ENCODE data around the gene SYCN. TPM values are rescaled to one million over a fixed set of nuclear protein-coding genes. Genes with fewer than 3 reads are reported as not detected.
A peak's percentile ranks its signal among the peaks of the same experiment; 100 is the strongest.

The SYCN gene
- polyA plus RNA-seq, 4 donors, result 2.7 TPM; not detected in 3

GRCh38 chr19:39202998-39203355 lies 1.1 kb downstream of the SYCN start:
- no peaks in the 10 kb centered on the region for H3K36me3 ChIP-seq (ENCODE audit: control insufficient read depth in 3 of 3, insufficient read depth in 2 of 3, low read depth in 1 of 3, low read length in 3 of 3)
- peaks cover 3 to 57% (median 26%) of the 10 kb centered on the region in 3 donors for H3K27me3 ChIP-seq (ENCODE audit: control insufficient read depth in 3 of 3, insufficient read depth in 3 of 3, low read length in 3 of 3)
- no peak overlapping the region for H3K27ac ChIP-seq (ENCODE audit: low read depth in 1 of 3, low read length in 2 of 3)
- no peak overlapping the region for H3K4me3 ChIP-seq (ENCODE audit: low read depth in 1 of 3, low read length in 3 of 3)
- WGBS, 3 donors, result 83 to 94% (median 86%) methylated on average over 1 of the region's 1 CpG
- FAIRE-seq (no peak), DNase-seq (no peak)
- H3K4me1 ChIP-seq (ENCODE audit: control insufficient read depth in 3 of 3, insufficient read depth in 2 of 3, low read depth in 1 of 3, low read length in 2 of 3), result peaks cover 0 to 9% (median 0%) of the 10 kb centered on the region in 3 donors
- no peaks in the 10 kb centered on the region for H3K9me3 ChIP-seq (ENCODE audit: control insufficient read depth in 2 of 2, insufficient read depth in 1 of 2, low read depth in 1 of 2, low read length in 1 of 2)

- Histone ChIP-seq H3K4me3 (ENCODE audit: low read depth in 1 of 3, low read length in 3 of 3) (no peak overlapping the region), H3K27ac (ENCODE audit: low read depth in 1 of 3, low read length in 2 of 3) (no peak overlapping the region), H3K36me3 (ENCODE audit: control insufficient read depth in 3 of 3, insufficient read depth in 2 of 3, low read depth in 1 of 3, low read length in 3 of 3) (no peaks in the 10 kb centered on the region), H3K27me3 (ENCODE audit: control insufficient read depth in 3 of 3, insufficient read depth in 3 of 3, low read length in 3 of 3) (peaks cover 3 to 79% (median 42%) of the 10 kb centered on the region in 3 donors), H3K9me3 (ENCODE audit: control insufficient read depth in 2 of 2, insufficient read depth in 1 of 2, low read depth in 1 of 2, low read length in 1 of 2) (no peaks in the 10 kb centered on the region), H3K4me1 (ENCODE audit: control insufficient read depth in 3 of 3, insufficient read depth in 2 of 3, low read depth in 1 of 3, low read length in 2 of 3) (peaks cover 0 to 16% (median 0%) of the 10 kb centered on the region in 3 donors)
- no peak for DNase-seq
- no peak for FAIRE-seq
- WGBS, 3 donors, result 63 to 82% (median 65%) methylated on average over 3 of the region's 3 CpGs
Measured at GRCh38 chr19:39200803-39201115, 3.3 kb downstream of the SYCN start.

- peaks cover 0 to 16% (median 0%) of the 10 kb centered on the region in 3 donors for H3K4me1 ChIP-seq (ENCODE audit: control insufficient read depth in 3 of 3, insufficient read depth in 2 of 3, low read depth in 1 of 3, low read length in 2 of 3)
- 79 to 83% (median 83%) methylated on average over 29 to 32 of the region's 32 CpGs for WGBS, 3 donors
- DNase-seq (no peak), FAIRE-seq (no peak)
- H3K27ac ChIP-seq (ENCODE audit: low read depth in 1 of 3, low read length in 2 of 3), result no peak overlapping the region
- no peaks in the 10 kb centered on the region for H3K9me3 ChIP-seq (ENCODE audit: control insufficient read depth in 2 of 2, insufficient read depth in 1 of 2, low read depth in 1 of 2, low read length in 1 of 2)
- no peak overlapping the region for H3K4me3 ChIP-seq (ENCODE audit: low read depth in 1 of 3, low read length in 3 of 3)
- no peaks in the 10 kb centered on the region for H3K36me3 ChIP-seq (ENCODE audit: control insufficient read depth in 3 of 3, insufficient read depth in 2 of 3, low read depth in 1 of 3, low read length in 3 of 3)
- peaks cover 3 to 83% (median 43%) of the 10 kb centered on the region in 3 donors for H3K27me3 ChIP-seq (ENCODE audit: control insufficient read depth in 3 of 3, insufficient read depth in 3 of 3, low read length in 3 of 3)
Measured at GRCh38 chr19:39200066-39200802, 3.8 kb downstream of the SYCN start.

GRCh38 chr19:39199025-39199424 lies 5.0 kb downstream of the SYCN start:
- DNase-seq, result no peak
- H3K9me3 ChIP-seq (ENCODE audit: control insufficient read depth in 2 of 2, insufficient read depth in 1 of 2, low read depth in 1 of 2, low read length in 1 of 2), result no peaks in the 10 kb centered on the region
- H3K27ac ChIP-seq (ENCODE audit: low read depth in 1 of 3, low read length in 2 of 3), result no peak overlapping the region
- no peak overlapping the region for H3K4me3 ChIP-seq (ENCODE audit: low read depth in 1 of 3, low read length in 3 of 3)
- no peaks in the 10 kb centered on the region for H3K36me3 ChIP-seq (ENCODE audit: control insufficient read depth in 3 of 3, insufficient read depth in 2 of 3, low read depth in 1 of 3, low read length in 3 of 3)
- peaks cover 0 to 8% (median 0%) of the 10 kb centered on the region in 3 donors for H3K4me1 ChIP-seq (ENCODE audit: control insufficient read depth in 3 of 3, insufficient read depth in 2 of 3, low read depth in 1 of 3, low read length in 2 of 3)
- no peak for FAIRE-seq
- H3K27me3 ChIP-seq (ENCODE audit: control insufficient read depth in 3 of 3, insufficient read depth in 3 of 3, low read length in 3 of 3), result peaks cover 3 to 79% (median 37%) of the 10 kb centered on the region in 3 donors
- 36 to 45% (median 39%) methylated on average over 10 to 11 of the region's 11 CpGs for WGBS, 3 donors

- no peaks in the 10 kb centered on the region for H3K36me3 ChIP-seq (ENCODE audit: control insufficient read depth in 3 of 3, insufficient read depth in 2 of 3, low read depth in 1 of 3, low read length in 3 of 3)
- no peak overlapping the region for H3K27ac ChIP-seq (ENCODE audit: low read depth in 1 of 3, low read length in 2 of 3)
- FAIRE-seq (no peak), DNase-seq (no peak)
- no peaks in the 10 kb centered on the region for H3K9me3 ChIP-seq (ENCODE audit: control insufficient read depth in 2 of 2, insufficient read depth in 1 of 2, low read depth in 1 of 2, low read length in 1 of 2)
- H3K4me1 ChIP-seq (ENCODE audit: control insufficient read depth in 3 of 3, insufficient read depth in 2 of 3, low read depth in 1 of 3, low read length in 2 of 3), result peaks cover 0 to 9% (median 0%) of the 10 kb centered on the region in 3 donors
- WGBS, 3 donors, result 20 to 58% (median 30%) methylated on average over 5 of the region's 5 CpGs
- peaks cover 3 to 66% (median 27%) of the 10 kb centered on the region in 3 donors for H3K27me3 ChIP-seq (ENCODE audit: control insufficient read depth in 3 of 3, insufficient read depth in 3 of 3, low read length in 3 of 3)
- H3K4me3 ChIP-seq (ENCODE audit: low read depth in 1 of 3, low read length in 3 of 3), result no peak overlapping the region
Measured at GRCh38 chr19:39197808-39198207, 6.3 kb downstream of the SYCN start.

GRCh38 chr19:39196860-39197562 lies 7.1 kb downstream of the SYCN start, which contains the start of gene NCCRP1:
Gene NCCRP1 (plus strand): TSS chr19:39196964. CDS start chr19:39196983, 19 bp downstream.
- H3K4me1 ChIP-seq (ENCODE audit: control insufficient read depth in 3 of 3, insufficient read depth in 2 of 3, low read depth in 1 of 3, low read length in 2 of 3), result peaks cover 0 to 9% (median 0%) of the 10 kb centered on the region in 3 donors
- DNase-seq (peak in 1 of 2 donors; percentile 23), FAIRE-seq (no peak)
- 3 to 7% (median 3%) methylated on average over 20 to 51 of the region's 51 CpGs for WGBS, 3 donors
- no peaks in the 10 kb centered on the region for H3K9me3 ChIP-seq (ENCODE audit: control insufficient read depth in 2 of 2, insufficient read depth in 1 of 2, low read depth in 1 of 2, low read length in 1 of 2)
- no peak within 1 kb of the TSS for H3K27ac ChIP-seq (ENCODE audit: low read depth in 1 of 3, low read length in 2 of 3)
- peaks cover 0 to 61% (median 27%) of the 10 kb centered on the region in 3 donors for H3K27me3 ChIP-seq (ENCODE audit: control insufficient read depth in 3 of 3, insufficient read depth in 3 of 3, low read length in 3 of 3)
- peak within 1 kb of the TSS in 1 of 3 donors; percentile 12 for H3K4me3 ChIP-seq (ENCODE audit: low read depth in 1 of 3, low read length in 3 of 3)
- no peaks in the 10 kb centered on the region for H3K36me3 ChIP-seq (ENCODE audit: control insufficient read depth in 3 of 3, insufficient read depth in 2 of 3, low read depth in 1 of 3, low read length in 3 of 3)

GRCh38 chr19:39196320-39196719 lies 7.7 kb downstream of the SYCN start:
- peaks cover 0 to 9% (median 0%) of the 10 kb centered on the region in 3 donors for H3K4me1 ChIP-seq (ENCODE audit: control insufficient read depth in 3 of 3, insufficient read depth in 2 of 3, low read depth in 1 of 3, low read length in 2 of 3)
- H3K4me3 ChIP-seq (ENCODE audit: low read depth in 1 of 3, low read length in 3 of 3), result no peak overlapping the region
- WGBS, 3 donors, result 29 to 34% (median 32%) methylated on average over 7 of the region's 7 CpGs
- no peaks in the 10 kb centered on the region for H3K36me3 ChIP-seq (ENCODE audit: control insufficient read depth in 3 of 3, insufficient read depth in 2 of 3, low read depth in 1 of 3, low read length in 3 of 3)
- DNase-seq (no peak), FAIRE-seq (no peak)
- peaks cover 0 to 55% (median 27%) of the 10 kb centered on the region in 3 donors for H3K27me3 ChIP-seq (ENCODE audit: control insufficient read depth in 3 of 3, insufficient read depth in 3 of 3, low read length in 3 of 3)
- H3K27ac ChIP-seq (ENCODE audit: low read depth in 1 of 3, low read length in 2 of 3), result no peak overlapping the region
- no peaks in the 10 kb centered on the region for H3K9me3 ChIP-seq (ENCODE audit: control insufficient read depth in 2 of 2, insufficient read depth in 1 of 2, low read depth in 1 of 2, low read length in 1 of 2)

- no peak overlapping the region for H3K4me3 ChIP-seq (ENCODE audit: low read depth in 1 of 3, low read length in 3 of 3)
- no peak overlapping the region for H3K27ac ChIP-seq (ENCODE audit: low read depth in 1 of 3, low read length in 2 of 3)
- H3K27me3 ChIP-seq (ENCODE audit: control insufficient read depth in 3 of 3, insufficient read depth in 3 of 3, low read length in 3 of 3), result peaks cover 0 to 50% (median 27%) of the 10 kb centered on the region in 3 donors
Measured at GRCh38 chr19:39195755-39196154, 8.3 kb downstream of the SYCN start.

More at GRCh38 chr19:39195755-39196154, 8.3 kb downstream of the SYCN start:
- H3K4me1 ChIP-seq (ENCODE audit: control insufficient read depth in 3 of 3, insufficient read depth in 2 of 3, low read depth in 1 of 3, low read length in 2 of 3), result peaks cover 0 to 9% (median 0%) of the 10 kb centered on the region in 3 donors
- 10 to 30% (median 11%) methylated on average over 9 of the region's 9 CpGs for whole genome bisulfite sequencing, 3 donors
- H3K9me3 ChIP-seq (ENCODE audit: control insufficient read depth in 2 of 2, insufficient read depth in 1 of 2, low read depth in 1 of 2, low read length in 1 of 2), result no peaks in the 10 kb centered on the region
- FAIRE-seq, result no peak
- H3K36me3 ChIP-seq (ENCODE audit: control insufficient read depth in 3 of 3, insufficient read depth in 2 of 3, low read depth in 1 of 3, low read length in 3 of 3), result no peaks in the 10 kb centered on the region
- DNase-seq, result peak in 1 of 2 donors; percentile 57
